Measurements from ENCODE around the gene IDUA.

- TF ChIP-seq CTCF (IDR thresholded peaks at IDR 0.05) (no peak), POLR2A (IDR thresholded peaks at IDR 0.05) (no peak), POLR2AphosphoS5 (IDR thresholded peaks at IDR 0.05) (no peak)
Measured at GRCh38 chr4:1032861-1033260, 46.0 kb downstream of the IDUA start.
